BE2C (cell line): ENCODE results near the gene COL19A1.
"Not testable (repeated sequence)": the region's sequence is repeated elsewhere in the genome, so short reads cannot be mapped to it uniquely, and the experiment has no call there.

Experiments used
- DNase-seq: peaks from one replicate; pipeline ENCODE4 v3.0.0-alpha.2; 2020
- H3K27me3 ChIP-seq: fragments of 250-450 bp; sonication (Bioruptor Pico); 2 replicates; pipeline ENCODE4 v1.5.1; 2020; ENCODE audit warnings: mild to moderate bottlenecking
- H3K36me3 ChIP-seq: fragments of 250-450 bp; sonication (Bioruptor Pico); 2 replicates; pipeline ENCODE4 v1.5.1; 2020; ENCODE audit warnings: mild to moderate bottlenecking
- H3K4me1 ChIP-seq: fragments of 250-450 bp; sonication (Bioruptor Pico); 2 replicates; pipeline ENCODE4 v1.5.1; 2020
- H3K4me3 ChIP-seq: 2 replicates; pipeline ENCODE4 v1.5.1; 2011; ENCODE audit warnings: low read depth, low read length
- H3K9me3 ChIP-seq: fragments of 250-450 bp; sonication (Bioruptor Pico); 2 replicates; pipeline ENCODE4 v1.5.1; 2020
- CTCF ChIP-seq: IDR thresholded peaks from 2 replicates; pipeline ENCODE4 v1.5.1; 2012; ENCODE audit warnings: mild to moderate bottlenecking, low read depth, low read length

Gene COL19A1

GRCh38 chr6:69820438-69820837, 45.9 kb upstream of the COL19A1 start:
- no peaks in the 10 kb centered on the region for H3K36me3 ChIP-seq
- no peak for DNase-seq
- peaks cover 9% of the 10 kb centered on the region; the same call in 1 of the 2 replicates for H3K4me1 ChIP-seq
- no peak for TF ChIP-seq CTCF
- no peak overlapping the region for H3K4me3 ChIP-seq
- no peaks in the 10 kb centered on the region for H3K27me3 ChIP-seq
- no peaks in the 10 kb centered on the region for H3K9me3 ChIP-seq

GRCh38 chr6:69824355-69824754, 42.0 kb upstream of the COL19A1 start:
- H3K4me1 ChIP-seq, H3K4me3 ChIP-seq, H3K9me3 ChIP-seq, H3K36me3 ChIP-seq, H3K27me3 ChIP-seq, DNase-seq: not testable (repeated sequence)

GRCh38 chr6:69825904-69826303, 40.5 kb upstream of the COL19A1 start:
- H3K4me3 ChIP-seq = no peak overlapping the region
- no peaks in the 10 kb centered on the region for H3K27me3 ChIP-seq
- H3K4me1 ChIP-seq = no peaks in the 10 kb centered on the region; the same call in 1 of the 2 replicates
- no peak for DNase-seq
- H3K9me3 ChIP-seq = no peaks in the 10 kb centered on the region
- no peaks in the 10 kb centered on the region for H3K36me3 ChIP-seq
- no peak for TF ChIP-seq CTCF

- H3K4me3 ChIP-seq = no peak overlapping the region
Measured at GRCh38 chr6:69827276-69827893, 39.0 kb upstream of the COL19A1 start.

GRCh38 chr6:69832558-69832957, 33.8 kb upstream of the COL19A1 start:
- no peaks in the 10 kb centered on the region for H3K36me3 ChIP-seq
- no peak for TF ChIP-seq CTCF
- H3K4me3 ChIP-seq = no peak overlapping the region
- no peaks in the 10 kb centered on the region for H3K27me3 ChIP-seq
- DNase-seq = no peak
- no peaks in the 10 kb centered on the region; the same call in 1 of the 2 replicates for H3K4me1 ChIP-seq
- H3K9me3 ChIP-seq = no peaks in the 10 kb centered on the region

More at GRCh38 chr6:69827276-69827893, 39.0 kb upstream of the COL19A1 start:
- Histone ChIP-seq H3K4me1 (no peaks in the 10 kb centered on the region; the same call in 1 of the 2 replicates), H3K9me3 (no peaks in the 10 kb centered on the region), H3K27me3 (no peaks in the 10 kb centered on the region), H3K36me3 (no peaks in the 10 kb centered on the region)
- no peak for DNase-seq
- TF ChIP-seq CTCF = no peak

- peak; percentile 35 for DNase-seq
- no peak overlapping the region for H3K4me3 ChIP-seq
- peak; percentile 95 for TF ChIP-seq CTCF
Measured at GRCh38 chr6:69835414-69836179, 30.8 kb upstream of the COL19A1 start.

More at GRCh38 chr6:69835414-69836179, 30.8 kb upstream of the COL19A1 start:
- Histone ChIP-seq H3K4me1 (no peaks in the 10 kb centered on the region), H3K27me3 (no peaks in the 10 kb centered on the region), H3K36me3 (no peaks in the 10 kb centered on the region), H3K9me3 (no peaks in the 10 kb centered on the region)
